HUES48 (cell line): ENCODE data around the gene SELENBP1.

Experiments
- H3K27ac ChIP-seq: one replicate; pipeline ENCODE4 v1.7.0; 2013; ENCODE audit warnings: low read depth, low read length, inconsistent platforms
- H3K27me3 ChIP-seq: 2 replicates; pipeline ENCODE4 v1.6.1; 2013; ENCODE audit warnings: mild to moderate bottlenecking, low read length; ENCODE audit not compliant: control insufficient read depth, insufficient read depth
- H3K36me3 ChIP-seq: 2 replicates; pipeline ENCODE4 v1.6.1; 2013; ENCODE audit warnings: low read length; ENCODE audit not compliant: control insufficient read depth, insufficient read depth
- H3K4me1 ChIP-seq: 2 replicates; pipeline ENCODE4 v1.6.1; 2013; ENCODE audit warnings: mild to moderate bottlenecking, low read length; ENCODE audit not compliant: control insufficient read depth, insufficient read depth
- H3K4me3 ChIP-seq: 2 replicates; pipeline ENCODE4 v1.5.1; 2013; ENCODE audit warnings: mild to moderate bottlenecking, low read depth, low read length
- H3K9ac ChIP-seq: 2 replicates; pipeline ENCODE4 v1.6.1; 2013; ENCODE audit warnings: mild to moderate bottlenecking, low read depth, low read length, moderate library complexity
- H3K9me3 ChIP-seq: 2 replicates; pipeline ENCODE4 v1.6.1; 2013; ENCODE audit warnings: low read length; ENCODE audit not compliant: control insufficient read depth, insufficient read depth

Gene SELENBP1

GRCh38 chr1:151372058-151372934 lies at the start of gene SELENBP1:
Gene SELENBP1, minus strand, starts transcription at chr1:151372705. Its CDS starts 64 bp downstream, at chr1:151372641.
- peaks cover 3% of the 10 kb centered on the region; the same call in 1 of the 2 replicates for H3K36me3 ChIP-seq
- H3K4me1 ChIP-seq, result peaks cover 5% of the 10 kb centered on the region; the same call in 1 of the 2 replicates
- H3K4me3 ChIP-seq, result peak within 1 kb of the TSS; percentile 58; the same call in 1 of the 2 replicates

DNA sequence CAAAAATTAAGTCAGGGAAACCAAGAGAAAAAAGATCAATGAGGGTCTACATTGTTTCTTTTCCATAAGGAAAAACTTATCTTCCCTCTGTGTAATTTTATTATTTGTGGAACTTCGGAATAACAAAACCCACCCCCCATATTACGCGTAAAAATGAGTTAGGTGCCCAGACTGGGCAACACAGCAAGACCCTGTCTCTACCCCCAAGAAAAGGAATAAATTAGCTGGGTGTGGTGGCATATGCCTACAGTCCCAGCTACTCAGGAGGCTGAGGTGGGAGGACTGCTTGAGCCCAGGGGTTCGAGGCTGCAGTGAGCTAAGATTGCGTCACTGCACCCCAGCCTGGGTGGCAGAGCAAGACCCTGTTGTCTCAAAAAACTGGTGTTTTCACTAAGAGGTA lies 47.3 kb upstream of the SELENBP1 start:
- no peak overlapping the region for H3K9ac ChIP-seq
- H3K4me1 ChIP-seq, result no peaks in the 10 kb centered on the region
- H3K9me3 ChIP-seq, result no peaks in the 10 kb centered on the region
- H3K36me3 ChIP-seq, result peaks cover 96% of the 10 kb centered on the region
- no peak overlapping the region for H3K27ac ChIP-seq
- no peak overlapping the region for H3K4me3 ChIP-seq
- no peaks in the 10 kb centered on the region for H3K27me3 ChIP-seq

More at GRCh38 chr1:151372058-151372934, at the start of gene SELENBP1:
- Histone ChIP-seq H3K27me3 (no peaks in the 10 kb centered on the region), H3K9me3 (no peaks in the 10 kb centered on the region), H3K27ac (peak within 1 kb of the TSS; percentile 44), H3K9ac (0 out of 2 replicates have a peak within 1 kb of the TSS, but pooled peaks have one; percentile 41)

- peaks cover 92% of the 10 kb centered on the region for H3K36me3 ChIP-seq
- no peak overlapping the region for H3K27ac ChIP-seq
- no peaks in the 10 kb centered on the region for H3K27me3 ChIP-seq
- H3K9ac ChIP-seq, result no peak overlapping the region
- no peaks in the 10 kb centered on the region for H3K9me3 ChIP-seq
- no peak overlapping the region for H3K4me3 ChIP-seq
- H3K4me1 ChIP-seq, result no peaks in the 10 kb centered on the region
Observed at GRCh38 chr1:151418081-151418480, 45.6 kb upstream of the SELENBP1 start.

DNA sequence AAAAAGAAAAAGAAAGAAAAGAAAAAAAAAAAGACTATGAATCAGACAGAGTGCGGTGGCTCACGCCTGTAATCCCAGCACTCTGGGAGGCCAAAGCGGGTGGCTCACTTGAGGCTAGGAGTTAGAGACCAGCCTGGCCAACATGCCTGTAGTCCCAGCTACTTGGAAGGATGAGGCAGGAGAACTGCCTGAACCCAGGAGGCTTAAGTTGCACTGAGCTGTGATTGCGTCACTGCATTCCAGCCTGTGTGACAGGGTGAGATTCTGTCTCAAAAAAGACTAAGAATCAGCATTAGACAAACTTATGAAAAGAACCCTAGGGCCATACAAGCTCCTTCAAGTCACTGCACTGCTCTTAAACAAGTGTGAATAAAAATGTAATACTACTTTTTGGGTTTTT lies 43.7 kb upstream of the SELENBP1 start:
- Histone ChIP-seq H3K4me1 (no peaks in the 10 kb centered on the region), H3K9me3 (no peaks in the 10 kb centered on the region), H3K4me3 (no peak overlapping the region), H3K36me3 (peaks cover 91% of the 10 kb centered on the region), H3K27me3 (no peaks in the 10 kb centered on the region), H3K27ac (no peak overlapping the region), H3K9ac (no peak overlapping the region)

- H3K9ac ChIP-seq, result no peak overlapping the region
- H3K36me3 ChIP-seq, result peaks cover 93% of the 10 kb centered on the region
- no peaks in the 10 kb centered on the region for H3K9me3 ChIP-seq
- no peak overlapping the region for H3K27ac ChIP-seq
- H3K4me3 ChIP-seq, result no peak overlapping the region
- no peaks in the 10 kb centered on the region for H3K4me1 ChIP-seq
- no peaks in the 10 kb centered on the region for H3K27me3 ChIP-seq
Observed at GRCh38 chr1:151411884-151412283, 39.4 kb upstream of the SELENBP1 start.

GRCh38 chr1:151408891-151409290 lies 36.4 kb upstream of the SELENBP1 start:
- Histone ChIP-seq H3K9me3 (no peaks in the 10 kb centered on the region), H3K4me1 (no peaks in the 10 kb centered on the region), H3K27ac (no peak overlapping the region), H3K9ac (no peak overlapping the region), H3K4me3 (no peak overlapping the region), H3K36me3 (peaks cover 95% of the 10 kb centered on the region), H3K27me3 (no peaks in the 10 kb centered on the region)

DNA sequence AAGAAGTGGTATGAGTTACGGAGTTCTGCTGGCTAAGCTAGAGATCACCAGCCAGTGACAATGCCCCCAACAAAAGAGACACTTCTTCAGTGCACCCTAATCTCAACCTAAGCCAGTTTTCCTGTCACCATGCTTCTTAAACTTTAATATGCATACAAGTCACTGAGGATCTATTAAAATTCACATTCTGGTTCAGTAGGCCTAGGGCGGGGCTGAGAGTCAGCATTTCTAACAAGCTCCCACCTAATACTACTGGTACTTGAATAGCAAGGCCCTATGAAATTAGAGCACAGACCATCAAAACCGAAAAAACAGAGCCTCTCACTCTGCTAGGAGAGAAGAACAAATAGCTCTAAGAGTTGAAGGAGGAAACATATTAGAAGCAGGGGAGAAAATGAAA lies 34.8 kb upstream of the SELENBP1 start:
- no peaks in the 10 kb centered on the region for H3K9me3 ChIP-seq
- no peak overlapping the region for H3K4me3 ChIP-seq
- H3K4me1 ChIP-seq, result no peaks in the 10 kb centered on the region
- H3K9ac ChIP-seq, result no peak overlapping the region
- H3K27ac ChIP-seq, result no peak overlapping the region
- H3K36me3 ChIP-seq, result peaks cover 99% of the 10 kb centered on the region
- no peaks in the 10 kb centered on the region for H3K27me3 ChIP-seq

- H3K27ac ChIP-seq, result no peak overlapping the region
- H3K27me3 ChIP-seq, result no peaks in the 10 kb centered on the region
- H3K4me1 ChIP-seq, result no peaks in the 10 kb centered on the region
- no peaks in the 10 kb centered on the region for H3K9me3 ChIP-seq
- peaks cover 99% of the 10 kb centered on the region for H3K36me3 ChIP-seq
- H3K9ac ChIP-seq, result no peak overlapping the region
- no peak overlapping the region for H3K4me3 ChIP-seq
Observed at GRCh38 chr1:151406176-151406575, 33.7 kb upstream of the SELENBP1 start.

- 0 out of 2 replicates have a peak, but pooled peaks cover 3% of the 10 kb centered on the region for H3K4me1 ChIP-seq
- H3K4me3 ChIP-seq, result no peak overlapping the region
- H3K27ac ChIP-seq, result no peak overlapping the region
- H3K27me3 ChIP-seq, result no peaks in the 10 kb centered on the region
- H3K36me3 ChIP-seq, result peaks cover 99% of the 10 kb centered on the region
- H3K9ac ChIP-seq, result no peak overlapping the region
- no peaks in the 10 kb centered on the region for H3K9me3 ChIP-seq
Observed at GRCh38 chr1:151405187-151405951, 32.9 kb upstream of the SELENBP1 start.

GRCh38 chr1:151403612-151404011 lies 31.1 kb upstream of the SELENBP1 start:
- Histone ChIP-seq H3K9me3 (no peaks in the 10 kb centered on the region), H3K4me3 (no peak overlapping the region), H3K27me3 (no peaks in the 10 kb centered on the region), H3K27ac (no peak overlapping the region), H3K9ac (no peak overlapping the region), H3K36me3 (peaks cover 83% of the 10 kb centered on the region), H3K4me1 (0 out of 2 replicates have a peak, but pooled peaks cover 3% of the 10 kb centered on the region)

DNA sequence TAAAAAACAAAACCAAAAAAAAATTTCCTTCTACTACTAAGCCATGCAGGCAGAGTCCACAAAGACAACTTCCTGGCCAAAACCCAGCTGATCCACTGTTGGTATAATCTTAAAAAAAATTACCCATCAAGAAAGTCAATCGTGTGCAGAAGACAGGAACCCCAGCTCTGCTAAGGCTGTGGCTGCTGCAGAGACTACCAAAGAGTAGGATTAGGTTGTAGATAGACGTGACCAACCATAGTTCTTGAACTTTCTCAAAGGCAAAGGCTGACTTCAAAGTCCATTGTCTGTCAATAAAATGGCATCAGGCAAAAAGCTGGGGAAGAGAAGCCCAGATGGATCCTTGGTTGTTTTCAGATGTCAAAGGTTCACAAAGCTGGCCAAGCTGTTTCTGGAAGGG lies 30.3 kb upstream of the SELENBP1 start:
- H3K9ac ChIP-seq, result no peak overlapping the region
- no peak overlapping the region for H3K27ac ChIP-seq
- no peaks in the 10 kb centered on the region for H3K9me3 ChIP-seq
- no peaks in the 10 kb centered on the region for H3K27me3 ChIP-seq
- 0 out of 2 replicates have a peak, but pooled peaks cover 3% of the 10 kb centered on the region for H3K4me1 ChIP-seq
- peaks cover 74% of the 10 kb centered on the region for H3K36me3 ChIP-seq
- no peak overlapping the region for H3K4me3 ChIP-seq
